ENCODE results near the gene IRAK2.
"Not testable (repeated sequence)": the region's sequence is repeated elsewhere in the genome, so short reads cannot be mapped to it uniquely, and the experiment has no call there.

The IRAK2 gene

GRCh38 chr3:10160346-10160745, 4.4 kb upstream of the IRAK2 start:
- DNase-seq, result no peak

GRCh38 chr3:10160925-10161324, 3.8 kb upstream of the IRAK2 start:
- DNase-seq, result no peak

- DNase-seq, result no peak
Measured at GRCh38 chr3:10162185-10162584, 2.5 kb upstream of the IRAK2 start.

- DNase-seq, result not testable (repeated sequence)
Measured at GRCh38 chr3:10164201-10164545, 546 bp upstream of the IRAK2 start.

GRCh38 chr3:10166213-10166604, 1.5 kb downstream of the IRAK2 start:
- DNase-seq, result no peak

- DNase-seq, result no peak
Measured at GRCh38 chr3:10169000-10169496, 4.3 kb downstream of the IRAK2 start.

GRCh38 chr3:10170915-10171478, 6.3 kb downstream of the IRAK2 start:
- DNase-seq, result no peak

GRCh38 chr3:10173095-10173925, 8.6 kb downstream of the IRAK2 start:
- no peak for DNase-seq

- DNase-seq, result no peak
Measured at GRCh38 chr3:10173926-10174435, 9.3 kb downstream of the IRAK2 start.

GRCh38 chr3:10175334-10175733, 10.6 kb downstream of the IRAK2 start:
- not testable (repeated sequence) for DNase-seq

- not testable (repeated sequence) for DNase-seq
Measured at GRCh38 chr3:10176150-10176549, 11.4 kb downstream of the IRAK2 start.

GRCh38 chr3:10177737-10178136, 13.0 kb downstream of the IRAK2 start:
- no peak for DNase-seq

- no peak for DNase-seq
Measured at GRCh38 chr3:10178892-10179291, 14.2 kb downstream of the IRAK2 start.

GRCh38 chr3:10180289-10180688, 15.6 kb downstream of the IRAK2 start:
- no peak for DNase-seq

- DNase-seq, result no peak
Measured at GRCh38 chr3:10180738-10181295, 16.1 kb downstream of the IRAK2 start.

GRCh38 chr3:10182950-10183349, 18.2 kb downstream of the IRAK2 start:
- DNase-seq, result no peak

- DNase-seq, result no peak
Measured at GRCh38 chr3:10184250-10184649, 19.5 kb downstream of the IRAK2 start.

GRCh38 chr3:10185804-10186762, 21.4 kb downstream of the IRAK2 start:
- DNase-seq, result peak; percentile 34

GRCh38 chr3:10187290-10187876, 22.7 kb downstream of the IRAK2 start:
- no peak for DNase-seq

- DNase-seq, result no peak
Measured at GRCh38 chr3:10187944-10188343, 23.2 kb downstream of the IRAK2 start.

- no peak for DNase-seq
Measured at GRCh38 chr3:10188804-10189556, 24.3 kb downstream of the IRAK2 start.

All from CD4-positive, alpha-beta T cell treated with Interleukin-6 for 4 hours (primary cell).